GM18520 (cell line): Measurements from ENCODE around the gene CD300LB.
"Not testable (repeated sequence)": the region's sequence is repeated elsewhere in the genome, so short reads cannot be mapped to it uniquely, and the experiment has no call there.

Source experiments
- ATAC-seq: cut with Tn5 transposase; IDR thresholded peaks from one replicate; pipeline ENCODE4 v1.9.1; 2021; ENCODE audit not compliant: unreplicated experiment

CD300LB gene

GRCh38 chr17:74531231-74531761, at the start of gene CD300LB:
TSS of gene CD300LB (minus strand) at chr17:74531475. CDS start at chr17:74531350, 125 bp downstream.
- ATAC-seq = no peak

GRCh38 chr17:74579900-74580299, 48.6 kb upstream of the CD300LB start:
- no peak for ATAC-seq

DNA sequence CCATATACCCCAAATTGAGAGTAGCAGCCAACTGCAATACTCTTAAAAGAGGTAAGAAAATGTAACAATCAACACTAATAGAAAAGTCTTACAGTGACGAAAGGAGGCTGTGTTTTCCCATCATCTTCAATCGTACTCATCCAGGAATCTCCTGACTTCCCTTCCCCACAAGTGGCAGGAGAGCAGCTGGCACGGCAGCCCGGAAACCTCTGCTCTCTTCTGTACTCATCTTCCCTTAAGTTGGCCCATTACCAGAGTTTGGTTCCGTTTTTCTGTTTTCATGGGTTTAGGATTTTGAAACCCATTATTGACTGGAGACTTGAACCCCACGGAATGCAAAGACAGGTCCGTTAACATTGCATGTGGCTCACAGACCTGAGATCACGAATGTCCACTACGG, 47.7 kb upstream of the CD300LB start:
- no peak for ATAC-seq

GRCh38 chr17:74574489-74575142, 43.3 kb upstream of the CD300LB start:
- ATAC-seq = no peak

- not testable (repeated sequence) for ATAC-seq
Measured at GRCh38 chr17:74573635-74574034, 42.4 kb upstream of the CD300LB start.

GRCh38 chr17:74573169-74573568, 41.9 kb upstream of the CD300LB start:
- no peak for ATAC-seq

GRCh38 chr17:74571621-74572270, 40.5 kb upstream of the CD300LB start:
- ATAC-seq = no peak

- ATAC-seq = no peak
Measured at GRCh38 chr17:74569020-74570003, 38.0 kb upstream of the CD300LB start.

- ATAC-seq = no peak
Measured at GRCh38 chr17:74568106-74568873, 37.0 kb upstream of the CD300LB start.

DNA sequence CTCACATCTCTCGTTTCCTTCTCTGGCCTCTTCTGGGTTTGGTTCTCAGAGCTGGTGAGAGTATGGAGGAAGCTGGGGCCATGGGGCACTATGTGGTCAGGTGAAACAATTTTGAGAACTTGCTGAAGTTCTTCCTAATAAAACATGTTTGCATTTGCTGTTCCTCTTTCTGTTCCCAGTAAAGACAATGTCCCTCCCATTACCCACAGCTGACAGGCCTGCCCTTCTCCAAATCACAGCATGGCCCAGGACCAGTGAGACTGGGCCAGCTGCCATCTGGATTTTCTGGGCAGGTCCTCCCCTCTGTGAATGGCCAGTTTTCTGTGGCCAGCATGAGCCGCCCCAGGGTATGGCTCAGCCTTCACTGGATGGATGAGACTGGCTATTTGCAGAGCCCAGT, 36.1 kb upstream of the CD300LB start, which contains the start of gene CD300H:
Gene CD300H (minus strand): TSS at position 113 of the 400 bp plus-strand sequence.
- ATAC-seq = no peak

DNA sequence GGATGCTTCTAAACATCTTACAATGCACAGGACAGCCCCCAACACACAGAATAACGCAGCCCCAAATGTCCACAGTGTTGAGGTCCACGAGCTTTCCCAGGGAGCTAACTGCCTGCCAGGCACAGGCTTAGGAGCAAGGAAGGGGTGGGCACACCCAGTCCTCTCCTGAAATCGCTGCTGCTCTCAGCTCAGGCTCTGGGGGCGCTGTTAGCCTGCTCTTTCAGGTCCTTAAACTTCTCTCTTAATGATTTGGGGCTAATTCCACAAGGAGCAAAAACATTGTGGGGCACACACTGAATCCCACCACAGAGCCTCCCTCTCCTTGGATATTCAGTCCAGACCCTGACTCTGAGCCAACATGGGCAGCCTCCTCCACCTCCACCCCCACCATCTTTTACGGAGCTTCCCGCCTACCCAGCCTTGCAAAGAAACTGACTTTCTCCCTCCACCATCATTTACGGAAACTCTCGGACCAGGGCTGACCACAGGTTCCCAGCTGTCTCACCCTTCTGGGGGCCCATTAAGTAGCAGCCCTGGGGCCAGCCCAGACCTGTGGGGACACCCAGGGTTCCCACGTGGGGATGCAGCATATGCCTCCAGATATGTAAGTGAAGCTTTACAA, 35.0 kb upstream of the CD300LB start:
- no peak for ATAC-seq

DNA sequence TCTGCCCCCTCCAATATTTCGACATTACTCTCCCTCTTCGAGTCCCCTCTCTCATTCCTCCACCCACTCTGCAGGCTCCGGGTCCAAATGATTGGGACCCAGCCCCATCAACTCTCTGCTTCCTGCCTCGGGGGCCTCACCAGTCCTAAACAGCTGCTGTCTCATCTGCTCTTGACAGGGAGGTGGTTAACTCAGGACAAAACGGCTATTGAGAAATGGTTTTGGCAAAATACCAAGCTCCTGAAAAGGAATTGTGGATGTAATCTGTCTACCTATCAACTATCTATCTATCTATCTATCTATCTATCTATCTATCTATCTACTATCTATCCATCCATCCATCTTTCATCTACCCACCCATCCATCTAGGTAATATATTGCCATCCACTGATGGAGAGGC, 33.9 kb upstream of the CD300LB start:
- no peak for ATAC-seq

GRCh38 chr17:74563358-74563757, 32.1 kb upstream of the CD300LB start:
- no peak for ATAC-seq

- ATAC-seq = no peak
Measured at GRCh38 chr17:74561586-74561985, 30.3 kb upstream of the CD300LB start.

DNA sequence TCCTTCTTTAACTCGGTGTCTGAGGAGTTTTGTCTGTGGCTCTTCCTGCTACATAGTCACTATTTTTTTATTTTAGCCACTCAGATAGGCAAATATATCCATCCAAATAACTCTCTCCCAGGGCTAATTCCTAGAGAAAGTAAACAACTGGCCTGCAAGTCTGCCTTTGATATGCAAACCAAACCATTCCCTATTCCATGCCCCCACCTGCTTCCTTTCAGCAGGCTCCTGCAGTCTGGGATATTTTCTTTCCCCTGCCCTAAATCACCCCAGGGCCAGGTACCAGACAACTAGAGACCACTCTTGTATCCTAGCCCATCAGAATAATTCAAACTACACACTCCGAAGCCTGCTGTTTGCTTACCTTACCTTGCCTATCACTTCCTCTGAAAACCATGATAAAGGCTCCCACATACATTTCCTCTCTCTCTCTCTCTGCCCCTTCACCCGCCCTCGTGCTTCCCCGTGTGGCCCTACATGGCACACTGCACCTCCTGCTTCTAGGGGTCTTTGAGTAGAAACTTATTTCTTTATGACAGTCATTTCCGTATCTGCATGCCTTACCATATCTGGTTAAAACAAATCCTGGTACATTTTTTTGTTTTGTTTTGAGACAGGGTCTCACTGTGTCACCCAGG, 27.7 kb upstream of the CD300LB start:
- ATAC-seq = no peak

GRCh38 chr17:74558402-74558801, 27.1 kb upstream of the CD300LB start:
- not testable (repeated sequence) for ATAC-seq

GRCh38 chr17:74555427-74555940, 24.2 kb upstream of the CD300LB start:
- ATAC-seq = no peak

GRCh38 chr17:74554909-74555308, 23.6 kb upstream of the CD300LB start:
- ATAC-seq = no peak

- ATAC-seq = no peak
Measured at GRCh38 chr17:74552037-74552436, 20.8 kb upstream of the CD300LB start.
